Activated CD4-positive, alpha-beta memory T cell treated with anti-CD3 and anti-CD28 coated beads, Interleukin-2, amount 10 ng/mL, durations not matched to agents 7 days and 5 days (primary cell): Measurements from ENCODE around the gene VPS72. TPM values are rescaled to one million over a fixed set of nuclear protein-coding genes. Genes with fewer than 3 reads are reported as not detected.
"Not testable (repeated sequence)": the region's sequence is repeated elsewhere in the genome, so short reads cannot be mapped to it uniquely, and the experiment has no call there.

Experiments
- CTCF ChIA-PET: fragments of 350-600 bp; sonication (Branson Sonifier 250); formaldehyde crosslinking; loops from one replicate; lab custom pipeline; 2021; ENCODE audit warnings: antibody characterized with exemption, inconsistent platforms; lab: Charles Lee
- POLR2A ChIA-PET: fragments of 350-600 bp; sonication (Branson Sonifier 250); formaldehyde crosslinking; loops from one replicate; lab custom pipeline; 2021; ENCODE audit warnings: antibody characterized with exemption; lab: Charles Lee
- DNase-seq: peaks from one replicate; pipeline ENCODE4 v3.0.0-alpha.2; 2020
- H3K27ac Mint-ChIP-seq: one replicate; pipeline ENCODE4 v1.8.0; 2021; ENCODE audit warnings: mild to moderate bottlenecking, mixed read lengths
- H3K27me3 Mint-ChIP-seq: one replicate; pipeline ENCODE4 v1.8.0; 2021; ENCODE audit warnings: mixed read lengths
- H3K36me3 Mint-ChIP-seq: one replicate; pipeline ENCODE4 v1.8.0; 2021; ENCODE audit warnings: low read depth, mixed read lengths
- H3K4me1 Mint-ChIP-seq: one replicate; pipeline ENCODE4 v1.8.0; 2021; ENCODE audit warnings: mixed read lengths
- H3K4me3 Mint-ChIP-seq: one replicate; pipeline ENCODE4 v1.8.0; 2021; ENCODE audit warnings: mild to moderate bottlenecking, mixed read lengths
- H3K9me3 Mint-ChIP-seq: one replicate; pipeline ENCODE4 v1.8.0; 2021; ENCODE audit warnings: mixed read lengths
- total RNA-seq, 2 experiments: library from RNA; stranded (reverse); gene quantifications; one replicate each; pipeline ENCODE4 v1.2.3, GENCODE V29; 2021

Gene VPS72
- total RNA-seq, 2 experiments from 2014 or later = 76.1 to 78.8 TPM

DNA sequence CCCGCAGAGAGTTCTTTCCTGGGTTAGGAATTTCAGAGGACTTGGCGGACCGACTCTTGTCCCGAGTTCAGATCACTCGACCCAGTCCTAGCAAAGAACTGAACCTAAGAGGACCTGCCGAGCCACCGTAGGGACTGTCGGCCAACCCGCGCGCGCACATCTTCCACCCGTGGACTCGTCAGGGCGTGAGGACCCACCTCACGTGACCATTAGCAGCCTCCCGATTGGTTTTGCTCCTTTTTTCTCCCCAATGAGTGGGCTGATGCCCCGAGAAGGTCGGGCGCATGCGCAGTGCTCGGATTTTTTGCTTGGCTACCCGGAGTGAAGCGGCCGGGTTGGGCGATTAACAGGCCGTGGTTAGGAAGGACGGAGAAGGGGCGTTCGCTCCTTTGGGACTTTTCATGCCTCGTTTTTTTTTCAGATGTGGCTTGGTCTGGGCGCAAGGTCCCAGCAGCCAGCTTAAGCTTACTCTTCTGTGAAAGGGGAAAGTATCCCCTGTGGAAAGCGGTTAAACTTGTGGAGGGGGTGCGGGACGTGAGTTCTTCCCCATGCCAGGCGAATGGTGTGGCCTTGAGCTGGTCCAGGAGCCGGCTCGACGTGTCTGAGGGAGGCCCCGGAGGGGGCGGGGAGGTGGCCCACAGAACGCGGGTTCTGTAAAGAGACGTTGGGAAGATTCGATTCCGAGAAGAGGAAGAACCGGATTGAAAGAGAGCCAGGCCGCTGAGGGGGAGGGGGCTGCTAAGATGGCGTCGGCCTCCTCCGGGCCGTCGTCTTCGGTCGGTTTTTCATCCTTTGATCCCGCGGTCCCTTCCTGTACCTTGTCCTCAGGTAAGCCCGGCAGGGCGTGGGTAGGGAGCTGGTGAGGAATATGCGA lies 8.5 kb upstream of the VPS72 start, which contains the start of gene PIP5K1A:
Gene PIP5K1A (plus strand): TSS at position 299 of the 874 bp plus-strand sequence. CDS start 445 bp downstream, at position 744.
- Mint-ChIP-seq H3K27ac (peak within 1 kb of the TSS; percentile 84), H3K36me3 (peaks cover 33% of the 10 kb centered on the region), H3K4me3 (peak within 1 kb of the TSS; percentile 89), H3K9me3 (no peaks in the 10 kb centered on the region), H3K4me1 (peaks cover 43% of the 10 kb centered on the region), H3K27me3 (peaks cover 7% of the 10 kb centered on the region)
- CTCF ChIA-PET = interaction anchor here (0.6 to 1.4 kb wide), 4 partner anchors 9 to 142 kb away, joined by 3 to 4 read pairs (median 4); partner anchors contain the start of gene VPS72
- POLR2A ChIA-PET = interaction anchor here (0.6 to 2.4 kb wide), 17 partner anchors 9 to 565 kb away, joined by 3 to 19 read pairs (median 3); partner anchors contain the start of genes MRPL9, PSMD4, TNFAIP8L2 and VPS72
- peak; percentile 99 for DNase-seq

DNA sequence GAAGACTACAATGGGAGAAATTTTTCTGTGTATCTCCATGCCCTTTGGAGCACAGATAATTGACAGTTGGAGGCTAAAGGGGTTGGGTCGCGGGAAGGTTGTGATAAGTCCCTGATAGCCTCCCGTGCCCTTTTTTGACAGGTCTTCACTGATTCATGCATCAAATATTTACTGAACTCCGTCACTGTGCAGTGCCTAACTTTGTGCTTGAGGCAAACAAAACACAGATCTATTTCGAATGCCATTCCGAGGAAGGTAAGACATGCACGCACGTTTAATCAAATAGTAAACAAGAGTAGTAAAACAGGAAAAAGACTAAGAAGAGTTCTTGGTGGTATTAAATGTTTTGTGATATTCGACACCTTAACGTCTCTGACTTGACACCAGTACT lies 7.9 kb upstream of the VPS72 start:
- peaks cover 28% of the 10 kb centered on the region for H3K36me3 Mint-ChIP-seq
- H3K4me1 Mint-ChIP-seq = peaks cover 41% of the 10 kb centered on the region
- CTCF ChIA-PET = no interaction called here

DNA sequence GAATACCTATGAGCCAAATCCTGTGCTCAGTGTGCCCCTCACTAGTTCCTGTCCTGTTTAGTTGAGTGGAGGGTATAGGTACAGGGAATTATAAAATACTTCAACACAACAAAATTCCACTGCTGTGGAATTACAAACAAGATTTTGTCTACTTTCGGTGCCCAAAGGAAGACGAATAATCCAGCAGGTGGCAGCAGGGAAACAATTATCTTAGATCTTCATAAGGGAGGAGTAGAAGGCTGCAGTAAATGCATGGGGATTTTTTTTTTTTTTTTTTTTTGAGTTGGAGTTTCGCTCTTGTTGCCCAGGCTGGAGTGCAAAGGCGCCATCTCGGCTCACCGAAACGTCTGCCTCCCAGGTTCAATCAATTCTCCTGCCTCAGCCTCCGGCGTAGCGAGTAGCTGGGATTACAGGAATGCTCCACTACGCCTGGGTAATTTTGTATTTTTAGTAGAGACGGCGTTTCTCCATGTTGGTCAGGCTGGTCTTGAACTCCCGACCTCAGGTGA lies 6.3 kb upstream of the VPS72 start:
- ChIA-PET CTCF (interaction anchor here (0.6 to 2.5 kb wide), 13 partner anchors 8 to 626 kb away, joined by 3 to 9 read pairs (median 3); no protein-coding TSS in a partner anchor), POLR2A (interaction anchor here (0.8 kb wide), 1 partner anchor 87 kb away, joined by 3 read pairs; no protein-coding TSS in a partner anchor)
- Mint-ChIP-seq H3K9me3 (no peaks in the 10 kb centered on the region), H3K27me3 (peaks cover 7% of the 10 kb centered on the region), H3K4me1 (peaks cover 29% of the 10 kb centered on the region), H3K36me3 (peaks cover 20% of the 10 kb centered on the region), H3K4me3 (peak overlapping the region; percentile 43), H3K27ac (no peak overlapping the region)
- peak; percentile 59 for DNase-seq

More for the DNA sequence above, 7.9 kb upstream of the VPS72 start:
- Mint-ChIP-seq H3K27ac (peak overlapping the region; percentile 84), H3K4me3 (peak overlapping the region; percentile 89), H3K9me3 (no peaks in the 10 kb centered on the region), H3K27me3 (peaks cover 7% of the 10 kb centered on the region)
- DNase-seq = no peak
- POLR2A ChIA-PET = interaction anchor here (0.6 to 2.4 kb wide), 5 partner anchors 8 to 224 kb away, joined by 3 to 19 read pairs (median 4); partner anchors contain the start of gene VPS72

DNA sequence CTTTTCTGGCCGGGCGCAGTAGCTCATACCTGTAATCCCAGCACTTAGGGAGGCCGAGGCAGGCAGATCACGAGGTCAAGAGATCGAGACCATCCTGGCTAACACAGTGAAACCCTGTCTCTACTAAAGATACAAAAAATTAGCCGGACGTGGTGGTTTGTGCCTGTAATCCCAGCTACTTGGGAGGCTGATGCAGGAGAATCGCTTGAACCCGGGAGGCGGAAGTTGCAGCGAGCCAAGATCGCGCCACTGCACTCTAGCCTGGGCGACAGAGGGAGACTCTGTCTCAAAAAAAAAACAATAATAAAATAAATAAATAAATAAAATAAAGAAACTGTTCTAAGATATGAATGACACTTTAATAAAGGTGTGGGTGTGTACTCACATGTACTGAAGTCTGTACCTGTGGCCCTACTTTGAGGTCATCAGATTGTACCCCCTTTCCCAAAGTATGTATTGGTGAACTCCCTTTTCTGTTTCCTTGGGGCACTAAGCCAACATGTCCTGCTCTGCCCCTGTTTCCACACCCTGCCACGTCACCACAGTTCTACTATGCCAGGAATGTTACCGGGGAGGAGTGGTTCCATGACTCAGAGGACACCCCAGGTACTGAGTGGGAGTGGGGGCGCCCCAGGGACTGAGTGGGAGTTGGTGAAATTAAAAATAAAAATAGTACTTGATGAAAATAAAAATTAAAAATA lies 5.0 kb upstream of the VPS72 start:
- CTCF ChIA-PET = interaction anchor here (0.8 to 2.5 kb wide), 5 partner anchors 57 to 180 kb away, joined by 3 to 9 read pairs (median 3); no protein-coding TSS in a partner anchor
- DNase-seq, H3K27me3 Mint-ChIP-seq, H3K4me3 Mint-ChIP-seq, H3K9me3 Mint-ChIP-seq, H3K27ac Mint-ChIP-seq: not testable (repeated sequence)
- peaks cover 30% of the 10 kb centered on the region for H3K4me1 Mint-ChIP-seq
- POLR2A ChIA-PET = interaction anchor here (0.8 kb wide), 1 partner anchor 204 kb away, joined by 4 read pairs; the partner anchor contains the start of gene PSMB4
- peaks cover 18% of the 10 kb centered on the region for H3K36me3 Mint-ChIP-seq

DNA sequence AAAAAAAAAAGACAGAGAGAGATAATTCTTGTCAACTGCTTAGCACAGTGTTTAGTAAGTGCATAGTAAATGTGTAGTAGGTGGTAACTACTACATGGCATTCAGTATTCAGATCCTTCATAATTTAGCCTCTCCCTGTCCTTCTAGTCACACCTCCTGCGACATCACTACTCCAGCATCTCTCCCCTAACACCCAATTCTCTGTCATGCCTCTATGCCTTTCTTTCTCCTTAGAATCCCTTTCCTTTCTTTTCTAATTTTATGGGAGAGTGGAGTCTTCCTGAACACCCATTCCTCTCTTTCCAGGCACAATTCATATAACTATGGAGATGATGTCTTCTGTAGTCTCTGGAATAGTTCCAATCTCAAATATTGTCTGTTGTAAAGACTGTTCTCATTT lies 3.9 kb upstream of the VPS72 start:
- Mint-ChIP-seq H3K9me3 (no peaks in the 10 kb centered on the region), H3K4me1 (peaks cover 35% of the 10 kb centered on the region), H3K36me3 (peaks cover 10% of the 10 kb centered on the region), H3K27me3 (peaks cover 7% of the 10 kb centered on the region), H3K4me3 (no peak overlapping the region), H3K27ac (no peak overlapping the region)
- DNase-seq = no peak
- ChIA-PET POLR2A (no interaction called here), CTCF (interaction anchor here (0.9 kb wide), 1 partner anchor 147 kb away, joined by 5 read pairs; no protein-coding TSS in a partner anchor)

DNA sequence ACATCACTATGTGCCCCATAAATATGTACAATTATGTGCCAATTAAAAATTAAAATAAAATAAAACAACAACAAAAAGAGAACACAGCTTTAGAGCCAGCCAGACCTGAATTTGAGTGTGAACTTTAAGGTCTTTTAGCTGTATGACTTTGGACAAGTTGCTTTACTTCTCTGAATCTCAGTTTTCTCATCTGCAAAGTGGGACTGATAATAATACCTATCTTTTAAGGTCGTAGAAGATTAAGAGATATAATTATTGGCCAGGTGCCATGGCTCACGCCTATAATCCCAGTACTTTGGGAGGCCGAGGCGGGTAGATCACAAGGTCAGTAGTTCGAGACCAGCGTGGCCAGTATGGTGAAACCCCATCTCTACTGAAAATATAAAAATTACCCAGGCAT lies 3.3 kb upstream of the VPS72 start:
- peaks cover 7% of the 10 kb centered on the region for H3K27me3 Mint-ChIP-seq
- peaks cover 6% of the 10 kb centered on the region for H3K36me3 Mint-ChIP-seq
- H3K4me3 Mint-ChIP-seq = no peak overlapping the region
- ChIA-PET POLR2A (no interaction called here), CTCF (interaction anchor here (0.7 kb wide), 1 partner anchor 223 kb away, joined by 3 read pairs; no protein-coding TSS in a partner anchor)
- peaks cover 40% of the 10 kb centered on the region for H3K4me1 Mint-ChIP-seq
- DNase-seq = no peak
- H3K27ac Mint-ChIP-seq = no peak overlapping the region
- no peaks in the 10 kb centered on the region for H3K9me3 Mint-ChIP-seq

DNA sequence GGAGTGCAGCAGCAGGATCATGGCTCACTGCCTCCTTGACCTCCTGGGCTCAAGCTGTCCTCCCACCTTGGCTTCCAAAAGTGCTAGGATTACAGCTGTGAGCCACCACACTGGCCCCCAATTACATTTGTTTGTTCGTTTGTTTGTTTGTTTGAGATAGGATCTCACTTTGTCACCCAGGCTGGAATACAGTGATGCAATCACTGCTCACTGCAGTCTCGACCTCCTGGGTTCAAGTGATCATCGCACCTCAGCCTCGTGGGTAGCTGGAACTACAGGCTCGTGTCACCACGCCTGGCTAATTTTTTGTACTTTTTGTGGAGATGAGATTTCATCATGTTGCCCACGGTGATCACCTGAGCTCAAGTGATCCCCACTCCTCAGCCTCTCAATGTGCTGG lies 2.0 kb upstream of the VPS72 start:
- ChIA-PET POLR2A (interaction anchor here (1.2 kb wide), 1 partner anchor 26 kb away, joined by 3 read pairs; the partner anchor contains the start of gene SCNM1), CTCF (interaction anchor here (0.8 kb wide), 1 partner anchor 35 kb away, joined by 4 read pairs; no protein-coding TSS in a partner anchor)
- peaks cover 36% of the 10 kb centered on the region for H3K4me1 Mint-ChIP-seq
- peaks cover 4% of the 10 kb centered on the region for H3K36me3 Mint-ChIP-seq
- no peak overlapping the region for H3K4me3 Mint-ChIP-seq
- no peak overlapping the region for H3K27ac Mint-ChIP-seq
- peaks cover 7% of the 10 kb centered on the region for H3K27me3 Mint-ChIP-seq
- DNase-seq = no peak
- no peaks in the 10 kb centered on the region for H3K9me3 Mint-ChIP-seq

DNA sequence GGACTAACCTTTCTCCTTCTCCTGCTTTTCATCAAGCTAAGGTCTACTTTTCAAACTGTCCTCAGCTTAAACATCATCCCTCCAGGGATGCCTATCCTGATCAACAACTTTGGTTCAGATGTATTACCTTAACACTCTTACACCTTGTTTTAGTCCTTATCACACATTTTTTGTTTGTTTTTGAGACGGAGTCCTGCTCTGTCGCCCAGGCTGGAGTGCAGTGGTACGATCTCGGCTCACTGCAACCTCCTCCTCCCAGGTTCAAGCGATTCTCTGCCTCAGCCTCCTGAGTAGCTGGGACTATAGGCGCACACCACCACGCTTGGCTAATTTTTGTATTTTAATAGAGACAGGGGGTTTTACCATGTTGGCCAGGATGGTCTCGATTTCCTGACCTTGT lies 1.3 kb downstream of the VPS72 start:
- H3K9me3 Mint-ChIP-seq, DNase-seq, H3K27me3 Mint-ChIP-seq: not testable (repeated sequence)
- peak overlapping the region; percentile 2 for H3K27ac Mint-ChIP-seq
- H3K4me3 Mint-ChIP-seq = peak overlapping the region; percentile 100
- H3K4me1 Mint-ChIP-seq = peaks cover 35% of the 10 kb centered on the region
- POLR2A ChIA-PET = interaction anchor here (0.8 to 3.6 kb wide), 6 partner anchors 10 to 79 kb away, joined by 3 to 37 read pairs (median 4); partner anchors contain the start of genes LYSMD1, SCNM1 and TNFAIP8L2
- CTCF ChIA-PET = interaction anchor here (0.8 to 2.2 kb wide), 5 partner anchors 8 to 63 kb away, joined by 3 to 6 read pairs (median 4); partner anchors contain the start of gene PIP5K1A
- peaks cover 25% of the 10 kb centered on the region for H3K36me3 Mint-ChIP-seq

DNA sequence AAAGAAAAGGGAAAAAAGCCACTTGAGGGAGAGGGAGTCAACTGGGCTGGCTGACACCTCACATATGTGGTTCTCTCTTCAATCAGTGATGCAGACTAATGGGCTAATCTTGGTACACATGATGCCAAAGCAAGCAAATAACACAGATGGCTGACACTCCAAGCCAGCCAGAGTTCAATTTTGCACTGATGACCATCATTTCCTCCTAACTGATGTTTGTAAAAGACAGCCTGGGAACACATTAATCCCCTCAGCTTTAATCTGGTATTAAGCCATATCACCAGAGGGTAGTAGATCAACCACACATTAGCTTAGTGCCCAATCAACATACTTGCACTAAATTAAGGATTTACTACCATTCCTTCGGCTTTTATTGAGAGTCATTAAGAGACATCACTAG lies 2.8 kb downstream of the VPS72 start:
- Mint-ChIP-seq H3K4me3 (no peak overlapping the region), H3K4me1 (peaks cover 35% of the 10 kb centered on the region), H3K27me3 (no peaks in the 10 kb centered on the region), H3K36me3 (peaks cover 37% of the 10 kb centered on the region), H3K9me3 (no peaks in the 10 kb centered on the region), H3K27ac (no peak overlapping the region)
- DNase-seq = no peak
- POLR2A ChIA-PET = interaction anchor here (1.2 kb wide), 1 partner anchor 94 kb away, joined by 3 read pairs; no protein-coding TSS in a partner anchor
- CTCF ChIA-PET = interaction anchor here (1.8 kb wide), 1 partner anchor 65 kb away, joined by 4 read pairs; no protein-coding TSS in a partner anchor

DNA sequence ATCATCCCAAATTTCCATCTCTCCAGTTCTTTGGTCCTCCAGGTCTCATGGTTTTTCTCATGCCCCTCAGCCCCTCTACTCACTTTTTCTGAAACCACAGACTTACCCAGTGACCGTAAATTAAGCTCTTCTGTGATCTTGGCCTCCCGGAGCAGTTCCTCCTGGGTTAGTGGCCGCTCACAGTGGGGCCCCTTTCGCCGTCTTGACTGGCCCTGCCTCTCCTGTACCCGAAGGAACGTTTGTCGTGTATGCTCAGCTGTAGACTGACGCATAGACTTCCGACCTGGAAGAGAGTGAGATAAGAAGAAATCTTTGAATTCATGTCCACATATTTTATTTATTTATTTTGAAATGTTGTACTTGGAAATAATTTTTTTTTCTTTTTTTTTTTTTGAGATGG lies 5.8 kb downstream of the VPS72 start:
- Mint-ChIP-seq H3K36me3 (peaks cover 49% of the 10 kb centered on the region), H3K4me3 (no peak overlapping the region), H3K9me3 (no peaks in the 10 kb centered on the region), H3K27me3 (no peaks in the 10 kb centered on the region), H3K27ac (no peak overlapping the region), H3K4me1 (peaks cover 18% of the 10 kb centered on the region)
- POLR2A ChIA-PET = interaction anchor here (0.7 kb wide), 1 partner anchor 232 kb away, joined by 4 read pairs; no protein-coding TSS in a partner anchor
- no peak for DNase-seq
- CTCF ChIA-PET = no interaction called here

DNA sequence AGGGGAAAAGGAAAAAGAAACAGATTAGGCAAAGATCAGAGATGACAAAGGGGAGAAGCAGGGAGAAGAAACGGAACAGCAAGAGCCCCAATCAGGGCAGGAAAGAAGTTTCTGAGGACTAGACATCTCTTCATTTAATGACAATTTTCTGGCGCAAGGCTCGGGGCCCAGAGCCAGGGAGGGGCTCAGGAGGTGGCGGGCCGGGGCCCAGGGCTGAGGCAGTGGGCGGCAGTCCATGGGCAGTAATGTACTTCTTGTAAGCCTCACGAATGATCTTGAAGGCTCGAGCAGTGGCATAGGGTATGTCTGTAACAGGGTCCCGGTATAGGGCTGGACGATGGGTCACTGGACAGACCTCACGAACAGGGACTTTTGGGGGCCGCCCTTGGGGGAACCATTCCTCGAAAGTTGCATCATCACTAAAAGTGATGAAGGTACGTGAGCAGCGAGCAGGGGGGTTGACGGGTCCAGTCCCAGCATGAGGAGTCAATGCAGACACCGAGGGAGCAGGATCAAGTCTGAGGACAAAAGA lies 13.4 kb downstream of the VPS72 start:
- no peaks in the 10 kb centered on the region for H3K27me3 Mint-ChIP-seq
- ChIA-PET POLR2A (interaction anchor here (1.0 kb wide), 2 partner anchors 10 to 20 kb away, joined by 3 to 4 read pairs; partner anchors contain the start of genes SCNM1 and TNFAIP8L2), CTCF (interaction anchor here (0.6 to 1.6 kb wide), 5 partner anchors 8 to 176 kb away, joined by 3 to 6 read pairs (median 4); partner anchors contain the start of gene VPS72)
- no peak overlapping the region for H3K27ac Mint-ChIP-seq
- peaks cover 61% of the 10 kb centered on the region for H3K36me3 Mint-ChIP-seq
- no peaks in the 10 kb centered on the region for H3K9me3 Mint-ChIP-seq
- no peak for DNase-seq
- no peaks in the 10 kb centered on the region for H3K4me1 Mint-ChIP-seq
- H3K4me3 Mint-ChIP-seq = no peak overlapping the region
